ENCODE data around the gene LEO1. TPM values are rescaled to one million over a fixed set of nuclear protein-coding genes. Genes with fewer than 3 reads are reported as not detected.

LEO1 gene
- total and polyA plus RNA-seq, 2 of the 13 experiments (the other 11 are each of a cell fraction or from before 2014, with no cell fraction given), result 17.0 to 60.3 TPM

DNA sequence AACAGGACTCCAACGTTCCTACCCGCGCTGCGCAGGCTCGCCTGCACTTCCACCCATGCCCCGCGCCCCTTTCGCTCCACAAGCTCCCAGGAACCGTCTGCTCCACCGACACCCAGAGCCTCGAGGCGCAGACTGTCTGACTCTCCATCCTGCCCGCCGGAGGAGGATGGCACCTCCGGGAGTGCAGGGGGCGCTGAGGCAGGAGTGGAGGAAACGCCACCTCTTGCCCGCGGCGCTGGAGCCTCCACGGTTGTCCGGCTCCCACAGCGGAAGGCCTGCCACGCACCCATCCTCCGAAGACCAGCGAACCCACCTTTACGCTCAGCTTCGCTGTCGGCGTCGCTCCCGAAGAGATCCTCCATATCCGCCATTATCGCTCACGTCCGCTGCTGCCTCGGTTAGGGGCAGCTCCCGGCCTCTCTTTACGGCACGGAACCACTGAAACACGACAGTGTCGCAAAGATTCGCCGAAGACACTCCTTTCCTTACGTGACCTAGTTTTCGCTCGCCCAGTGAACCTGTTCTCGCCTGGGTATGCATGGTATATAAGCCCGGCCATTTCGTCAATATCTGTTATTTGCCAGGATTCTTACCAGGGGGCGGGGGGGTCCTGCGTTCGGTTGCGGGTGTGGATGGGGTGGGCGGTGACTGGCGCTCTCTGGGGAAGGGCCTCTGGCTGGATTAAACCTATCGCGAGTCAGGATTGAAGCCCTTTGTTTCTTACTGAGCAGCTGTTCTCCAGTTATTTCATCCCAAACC, at the start of gene LEO1 (continued):
- TF ChIP-seq, protein P1, sequence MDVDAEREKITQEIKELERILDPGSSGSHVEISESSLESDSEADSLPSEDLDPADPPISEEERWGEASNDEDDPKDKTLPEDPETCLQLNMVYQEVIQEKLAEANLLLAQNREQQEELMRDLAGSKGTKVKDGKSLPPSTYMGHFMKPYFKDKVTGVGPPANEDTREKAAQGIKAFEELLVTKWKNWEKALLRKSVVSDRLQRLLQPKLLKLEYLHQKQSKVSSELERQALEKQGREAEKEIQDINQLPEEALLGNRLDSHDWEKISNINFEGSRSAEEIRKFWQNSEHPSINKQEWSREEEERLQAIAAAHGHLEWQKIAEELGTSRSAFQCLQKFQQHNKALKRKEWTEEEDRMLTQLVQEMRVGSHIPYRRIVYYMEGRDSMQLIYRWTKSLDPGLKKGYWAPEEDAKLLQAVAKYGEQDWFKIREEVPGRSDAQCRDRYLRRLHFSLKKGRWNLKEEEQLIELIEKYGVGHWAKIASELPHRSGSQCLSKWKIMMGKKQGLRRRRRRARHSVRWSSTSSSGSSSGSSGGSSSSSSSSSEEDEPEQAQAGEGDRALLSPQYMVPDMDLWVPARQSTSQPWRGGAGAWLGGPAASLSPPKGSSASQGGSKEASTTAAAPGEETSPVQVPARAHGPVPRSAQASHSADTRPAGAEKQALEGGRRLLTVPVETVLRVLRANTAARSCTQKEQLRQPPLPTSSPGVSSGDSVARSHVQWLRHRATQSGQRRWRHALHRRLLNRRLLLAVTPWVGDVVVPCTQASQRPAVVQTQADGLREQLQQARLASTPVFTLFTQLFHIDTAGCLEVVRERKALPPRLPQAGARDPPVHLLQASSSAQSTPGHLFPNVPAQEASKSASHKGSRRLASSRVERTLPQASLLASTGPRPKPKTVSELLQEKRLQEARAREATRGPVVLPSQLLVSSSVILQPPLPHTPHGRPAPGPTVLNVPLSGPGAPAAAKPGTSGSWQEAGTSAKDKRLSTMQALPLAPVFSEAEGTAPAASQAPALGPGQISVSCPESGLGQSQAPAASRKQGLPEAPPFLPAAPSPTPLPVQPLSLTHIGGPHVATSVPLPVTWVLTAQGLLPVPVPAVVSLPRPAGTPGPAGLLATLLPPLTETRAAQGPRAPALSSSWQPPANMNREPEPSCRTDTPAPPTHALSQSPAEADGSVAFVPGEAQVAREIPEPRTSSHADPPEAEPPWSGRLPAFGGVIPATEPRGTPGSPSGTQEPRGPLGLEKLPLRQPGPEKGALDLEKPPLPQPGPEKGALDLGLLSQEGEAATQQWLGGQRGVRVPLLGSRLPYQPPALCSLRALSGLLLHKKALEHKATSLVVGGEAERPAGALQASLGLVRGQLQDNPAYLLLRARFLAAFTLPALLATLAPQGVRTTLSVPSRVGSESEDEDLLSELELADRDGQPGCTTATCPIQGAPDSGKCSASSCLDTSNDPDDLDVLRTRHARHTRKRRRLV (CRISPR knock-in tag; IDR thresholded peaks at IDR 0.05), result peak; percentile 86; the same call in 1 of the 2 replicates
- TF ChIP-seq PCBP1 (IDR thresholded peaks at IDR 0.05; ENCODE audit: borderline replicate concordance, low read depth, low read length) (no peak), ZNF747 (CRISPR knock-in tag; IDR thresholded peaks at IDR 0.05; ENCODE audit: borderline replicate concordance) (0 out of 2 replicates have a peak, but pooled peaks have one; percentile 10), TBX3 (IDR thresholded peaks at IDR 0.05; ENCODE audit: borderline replicate concordance) (0 out of 2 replicates have a peak, but pooled peaks have one; percentile 9), ZNF564 (CRISPR knock-in tag; IDR thresholded peaks at IDR 0.05) (peak; percentile 76; the same call in 1 of the 2 replicates), ZNF263 (CRISPR knock-in tag; IDR thresholded peaks at IDR 0.05) (peak; percentile 49), U2AF1 (optimal IDR thresholded peaks at IDR 0.05; ENCODE audit: low read depth, low read length) (peak; percentile 95), KAT2B (IDR thresholded peaks at IDR 0.05; ENCODE audit: borderline replicate concordance, low read depth, low read length) (no peak), PAX8 (CRISPR knock-in tag; IDR thresholded peaks at IDR 0.05; ENCODE audit: borderline replicate concordance) (no peak), ZC3H4 (CRISPR knock-in tag; IDR thresholded peaks at IDR 0.05; ENCODE audit: borderline replicate concordance) (no peak), SOX6 (IDR thresholded peaks at IDR 0.05) (no peak), SOX6 (CRISPR knock-in tag; IDR thresholded peaks at IDR 0.05) (peak; percentile 49), ZNF33A (CRISPR knock-in tag; IDR thresholded peaks at IDR 0.05; ENCODE audit: borderline replicate concordance) (no peak), RCOR2 (CRISPR knock-in tag; IDR thresholded peaks at IDR 0.05) (0 out of 2 replicates have a peak, but pooled peaks have one; percentile 9), ASH2L (IDR thresholded peaks at IDR 0.05; ENCODE audit: insufficient read length, low read depth, low read length) (peak; percentile 88), NFE2 (CRISPR knock-in tag; IDR thresholded peaks at IDR 0.05) (no peak), ZNF660 (CRISPR knock-in tag; IDR thresholded peaks at IDR 0.05; ENCODE audit: borderline replicate concordance, low read depth) (no peak; the same call in 1 of the 2 replicates), ZNF253 (CRISPR knock-in tag; IDR thresholded peaks at IDR 0.05; ENCODE audit: borderline replicate concordance) (no peak), RXRA (CRISPR knock-in tag; IDR thresholded peaks at IDR 0.05) (peak; percentile 32; the same call in 1 of the 2 replicates)
- TF ChIP-seq, protein P2, sequence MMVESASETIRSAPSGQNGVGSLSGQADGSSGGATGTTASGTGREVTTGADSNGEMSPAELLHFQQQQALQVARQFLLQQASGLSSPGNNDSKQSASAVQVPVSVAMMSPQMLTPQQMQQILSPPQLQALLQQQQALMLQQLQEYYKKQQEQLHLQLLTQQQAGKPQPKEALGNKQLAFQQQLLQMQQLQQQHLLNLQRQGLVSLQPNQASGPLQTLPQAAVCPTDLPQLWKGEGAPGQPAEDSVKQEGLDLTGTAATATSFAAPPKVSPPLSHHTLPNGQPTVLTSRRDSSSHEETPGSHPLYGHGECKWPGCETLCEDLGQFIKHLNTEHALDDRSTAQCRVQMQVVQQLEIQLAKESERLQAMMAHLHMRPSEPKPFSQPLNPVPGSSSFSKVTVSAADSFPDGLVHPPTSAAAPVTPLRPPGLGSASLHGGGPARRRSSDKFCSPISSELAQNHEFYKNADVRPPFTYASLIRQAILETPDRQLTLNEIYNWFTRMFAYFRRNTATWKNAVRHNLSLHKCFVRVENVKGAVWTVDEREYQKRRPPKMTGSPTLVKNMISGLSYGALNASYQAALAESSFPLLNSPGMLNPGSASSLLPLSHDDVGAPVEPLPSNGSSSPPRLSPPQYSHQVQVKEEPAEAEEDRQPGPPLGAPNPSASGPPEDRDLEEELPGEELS (CRISPR knock-in tag; IDR thresholded peaks at IDR 0.05), result peak; percentile 9; the same call in 1 of the 2 replicates
- TF ChIP-seq, protein P3, sequence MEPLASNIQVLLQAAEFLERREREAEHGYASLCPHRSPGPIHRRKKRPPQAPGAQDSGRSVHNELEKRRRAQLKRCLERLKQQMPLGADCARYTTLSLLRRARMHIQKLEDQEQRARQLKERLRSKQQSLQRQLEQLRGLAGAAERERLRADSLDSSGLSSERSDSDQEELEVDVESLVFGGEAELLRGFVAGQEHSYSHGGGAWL (CRISPR knock-in tag; IDR thresholded peaks at IDR 0.05), result peak; percentile 89
- TF ChIP-seq, protein P4, sequence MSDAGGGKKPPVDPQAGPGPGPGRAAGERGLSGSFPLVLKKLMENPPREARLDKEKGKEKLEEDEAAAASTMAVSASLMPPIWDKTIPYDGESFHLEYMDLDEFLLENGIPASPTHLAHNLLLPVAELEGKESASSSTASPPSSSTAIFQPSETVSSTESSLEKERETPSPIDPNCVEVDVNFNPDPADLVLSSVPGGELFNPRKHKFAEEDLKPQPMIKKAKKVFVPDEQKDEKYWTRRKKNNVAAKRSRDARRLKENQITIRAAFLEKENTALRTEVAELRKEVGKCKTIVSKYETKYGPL (CRISPR knock-in tag; IDR thresholded peaks at IDR 0.05), result peak; percentile 68; the same call in 1 of the 2 replicates

All from HepG2 (cell line).